Activated T-cell treated with anti-CD3 and anti-CD28 coated beads, Interleukin-2, amount 50 U/mL, for 48 hours (primary cell): Measurements from ENCODE around the gene SSR4.

Experiments
- DNase-seq, 2 experiments: peaks; one replicate each; pipeline ENCODE4 v3.0.0-alpha.2; 2020

Gene SSR4

GRCh38 chrX:153832728-153833127 lies 38.3 kb downstream of the SSR4 start:
- DNase-seq: no peak

- DNase-seq: no peak
Measured at GRCh38 chrX:153836921-153837320, 42.5 kb downstream of the SSR4 start.

- DNase-seq: no peak
Measured at GRCh38 chrX:153844509-153845082, 50.1 kb downstream of the SSR4 start.

GRCh38 chrX:153845195-153845594 lies 50.7 kb downstream of the SSR4 start:
- no peak for DNase-seq

GRCh38 chrX:153845842-153846241 lies 51.4 kb downstream of the SSR4 start:
- no peak for DNase-seq
